ENCODE results near the gene ATF5.
"Not testable (repeated sequence)": the region's sequence is repeated elsewhere in the genome, so short reads cannot be mapped to it uniquely, and the experiment has no call there.

The ATF5 gene

GRCh38 chr19:49950956-49951526 is 22.0 kb downstream of the ATF5 start:
- no peak for DNase-seq

GRCh38 chr19:49951806-49952478 is 22.9 kb downstream of the ATF5 start:
- DNase-seq, result no peak

- DNase-seq, result no peak
These were observed 23.5 kb downstream of the ATF5 start for GRCh38 chr19:49952479-49952836.

GRCh38 chr19:49952906-49953305 is 23.9 kb downstream of the ATF5 start:
- DNase-seq, result no peak

- no peak for DNase-seq
These were observed 24.4 kb downstream of the ATF5 start for GRCh38 chr19:49953416-49953815.

GRCh38 chr19:49954092-49954829 is 25.3 kb downstream of the ATF5 start:
- DNase-seq, result no peak

GRCh38 chr19:49954933-49955332 is 25.9 kb downstream of the ATF5 start:
- no peak for DNase-seq

GRCh38 chr19:49956115-49956495 is 27.1 kb downstream of the ATF5 start:
- no peak for DNase-seq

- no peak for DNase-seq
These were observed 28.4 kb downstream of the ATF5 start for GRCh38 chr19:49957262-49957915.

GRCh38 chr19:49958144-49958543 is 29.1 kb downstream of the ATF5 start:
- DNase-seq, result not testable (repeated sequence)

- not testable (repeated sequence) for DNase-seq
These were observed 29.6 kb downstream of the ATF5 start for GRCh38 chr19:49958596-49958995.

- not testable (repeated sequence) for DNase-seq
These were observed 30.9 kb downstream of the ATF5 start for GRCh38 chr19:49959892-49960291.

GRCh38 chr19:49960980-49961379 is 32.0 kb downstream of the ATF5 start, which contains the start of gene SIGLEC11:
Gene SIGLEC11 (minus strand): TSS chr19:49961172. CDS start chr19:49961081, 91 bp downstream.
- not testable (repeated sequence) for DNase-seq

- no peak for DNase-seq
These were observed 39.4 kb downstream of the ATF5 start for GRCh38 chr19:49968279-49968922.

- DNase-seq, result not testable (repeated sequence)
These were observed 40.4 kb downstream of the ATF5 start for GRCh38 chr19:49969355-49969754.

GRCh38 chr19:49971991-49972411 is 43.0 kb downstream of the ATF5 start:
- no peak for DNase-seq

GRCh38 chr19:49972841-49973240 is 43.8 kb downstream of the ATF5 start:
- DNase-seq, result no peak

GRCh38 chr19:49973987-49974386 is 45.0 kb downstream of the ATF5 start:
- DNase-seq, result no peak

- DNase-seq, result no peak
These were observed 46.0 kb downstream of the ATF5 start for GRCh38 chr19:49975051-49975450.

GRCh38 chr19:49976496-49976895 is 47.5 kb downstream of the ATF5 start:
- DNase-seq, result no peak

GRCh38 chr19:49977076-49977475 is 48.1 kb downstream of the ATF5 start:
- no peak for DNase-seq

GRCh38 chr19:49977881-49978280 is 48.9 kb downstream of the ATF5 start:
- no peak for DNase-seq

GRCh38 chr19:49978324-49978723 is 49.3 kb downstream of the ATF5 start:
- DNase-seq, result no peak

Data from NCI-H1436 (cell line).